Measurements from ENCODE around the gene SMIM36. TPM values are rescaled to one million over a fixed set of nuclear protein-coding genes. Genes with fewer than 3 reads are reported as not detected.
"Not testable (repeated sequence)": the region's sequence is repeated elsewhere in the genome, so short reads cannot be mapped to it uniquely, and the experiment has no call there.

Gene SMIM36
- total and polyA plus RNA-seq, 3 experiments from 2014 or later = not detected

- no peaks in the 10 kb centered on the region for H3K9me3 ChIP-seq (ENCODE audit: low read length)
- CTCF ChIA-PET = no interaction called here
- Mint-ChIP-seq H3K27me3 (peaks cover 0 to 21% of the 10 kb centered on the region in 2 donors), H3K27ac (no peak overlapping the region), H3K4me3 (no peak overlapping the region), H3K36me3 (no peaks in the 10 kb centered on the region), H3K9me3 (peaks cover 0 to 2% (median 0%) of the 10 kb centered on the region in 5 donors), H3K4me1 (no peaks in the 10 kb centered on the region)
- POLR2A ChIA-PET = no interaction called here
- H3K4me1 ChIP-seq (ENCODE audit: insufficient read depth, low read length) = no peaks in the 10 kb centered on the region
- no peak overlapping the region for H3K27ac ChIP-seq (ENCODE audit: low read depth, low read length)
- no peaks in the 10 kb centered on the region for H3K27me3 ChIP-seq (ENCODE audit: insufficient read depth, low read length, poor library complexity, severe bottlenecking)
- H3K4me3 ChIP-seq (ENCODE audit: low read length) = no peak overlapping the region
- no peak for DNase-seq
- no peaks in the 10 kb centered on the region for H3K36me3 ChIP-seq (ENCODE audit: insufficient read depth, low read length)
Measured at GRCh38 chr17:55448681-55449080, 62.6 kb downstream of the SMIM36 start.

- DNase-seq = no peak
- Mint-ChIP-seq H3K4me3 (no peak overlapping the region), H3K9me3 (peaks cover 0 to 2% (median 0%) of the 10 kb centered on the region in 5 donors), H3K4me1 (no peaks in the 10 kb centered on the region), H3K27ac (no peak overlapping the region), H3K36me3 (no peaks in the 10 kb centered on the region), H3K27me3 (peaks cover 0 to 10% of the 10 kb centered on the region in 2 donors)
- Histone ChIP-seq H3K27ac (ENCODE audit: low read depth, low read length) (no peak overlapping the region), H3K36me3 (ENCODE audit: insufficient read depth, low read length) (no peaks in the 10 kb centered on the region), H3K4me3 (ENCODE audit: low read length) (no peak overlapping the region), H3K9me3 (ENCODE audit: low read length) (no peaks in the 10 kb centered on the region), H3K27me3 (ENCODE audit: insufficient read depth, low read length, poor library complexity, severe bottlenecking) (no peaks in the 10 kb centered on the region), H3K4me1 (ENCODE audit: insufficient read depth, low read length) (no peaks in the 10 kb centered on the region)
- ChIA-PET POLR2A (no interaction called here), CTCF (no interaction called here)
Measured at GRCh38 chr17:55446581-55447205, 64.6 kb downstream of the SMIM36 start.

GRCh38 chr17:55446004-55446403 is 65.2 kb downstream of the SMIM36 start:
- POLR2A ChIA-PET, H3K9me3 Mint-ChIP-seq, CTCF ChIA-PET: not testable (repeated sequence)

GRCh38 chr17:55444471-55445441 is 66.5 kb downstream of the SMIM36 start:
- Mint-ChIP-seq H3K36me3 (no peaks in the 10 kb centered on the region), H3K4me3 (no peak overlapping the region), H3K4me1 (no peaks in the 10 kb centered on the region), H3K9me3 (peaks cover 0 to 2% (median 0%) of the 10 kb centered on the region in 5 donors), H3K27ac (no peak overlapping the region), H3K27me3 (peaks cover 2 to 4% of the 10 kb centered on the region in 2 donors)
- Histone ChIP-seq H3K9me3 (ENCODE audit: low read length) (no peaks in the 10 kb centered on the region), H3K4me1 (ENCODE audit: insufficient read depth, low read length) (no peaks in the 10 kb centered on the region), H3K36me3 (ENCODE audit: insufficient read depth, low read length) (no peaks in the 10 kb centered on the region), H3K4me3 (ENCODE audit: low read length) (no peak overlapping the region), H3K27ac (ENCODE audit: low read depth, low read length) (no peak overlapping the region), H3K27me3 (ENCODE audit: insufficient read depth, low read length, poor library complexity, severe bottlenecking) (no peaks in the 10 kb centered on the region)
- DNase-seq = no peak
- ChIA-PET POLR2A (no interaction called here), CTCF (no interaction called here)

More at GRCh38 chr17:55446004-55446403, 65.2 kb downstream of the SMIM36 start:
- H3K36me3 Mint-ChIP-seq; H3K4me1 ChIP-seq (ENCODE audit: insufficient read depth, low read length); H3K27me3 ChIP-seq (ENCODE audit: insufficient read depth, low read length, poor library complexity, severe bottlenecking); DNase-seq; H3K27me3 Mint-ChIP-seq; H3K27ac ChIP-seq (ENCODE audit: low read depth, low read length); H3K4me1 Mint-ChIP-seq; H3K4me3 ChIP-seq (ENCODE audit: low read length); H3K36me3 ChIP-seq (ENCODE audit: insufficient read depth, low read length); H3K9me3 ChIP-seq (ENCODE audit: low read length); H3K27ac Mint-ChIP-seq: not testable (repeated sequence)
- H3K4me3 Mint-ChIP-seq = peak overlapping the region in 1 of 7 donors; percentile 10

GRCh38 chr17:55443904-55444303 is 67.3 kb downstream of the SMIM36 start:
- Histone ChIP-seq H3K36me3 (ENCODE audit: insufficient read depth, low read length) (no peaks in the 10 kb centered on the region), H3K4me3 (ENCODE audit: low read length) (no peak overlapping the region), H3K4me1 (ENCODE audit: insufficient read depth, low read length) (no peaks in the 10 kb centered on the region), H3K27ac (ENCODE audit: low read depth, low read length) (no peak overlapping the region), H3K9me3 (ENCODE audit: low read length) (no peaks in the 10 kb centered on the region), H3K27me3 (ENCODE audit: insufficient read depth, low read length, poor library complexity, severe bottlenecking) (no peaks in the 10 kb centered on the region)
- Mint-ChIP-seq H3K4me1 (no peaks in the 10 kb centered on the region), H3K27ac (no peak overlapping the region), H3K36me3 (no peaks in the 10 kb centered on the region), H3K9me3 (peaks cover 0 to 2% (median 0%) of the 10 kb centered on the region in 5 donors), H3K4me3 (no peak overlapping the region), H3K27me3 (peaks cover 2 to 6% of the 10 kb centered on the region in 2 donors)
- CTCF ChIA-PET = no interaction called here
- POLR2A ChIA-PET = no interaction called here
- no peak for DNase-seq

- CTCF ChIA-PET = no interaction called here
- H3K4me1 Mint-ChIP-seq = no peaks in the 10 kb centered on the region
- H3K9me3 ChIP-seq (ENCODE audit: low read length) = no peaks in the 10 kb centered on the region
- no peak overlapping the region for H3K27ac Mint-ChIP-seq
- H3K4me3 ChIP-seq (ENCODE audit: low read length) = no peak overlapping the region
- peaks cover 4 to 7% of the 10 kb centered on the region in 2 donors for H3K27me3 Mint-ChIP-seq
- POLR2A ChIA-PET = no interaction called here
- no peak for DNase-seq
- no peak overlapping the region for H3K4me3 Mint-ChIP-seq
- H3K27ac ChIP-seq (ENCODE audit: low read depth, low read length) = no peak overlapping the region
- H3K36me3 ChIP-seq (ENCODE audit: insufficient read depth, low read length) = no peaks in the 10 kb centered on the region
- H3K9me3 Mint-ChIP-seq = peaks cover 0 to 3% (median 0%) of the 10 kb centered on the region in 5 donors
- H3K27me3 ChIP-seq (ENCODE audit: insufficient read depth, low read length, poor library complexity, severe bottlenecking) = no peaks in the 10 kb centered on the region
- H3K36me3 Mint-ChIP-seq = no peaks in the 10 kb centered on the region
- no peaks in the 10 kb centered on the region for H3K4me1 ChIP-seq (ENCODE audit: insufficient read depth, low read length)
Measured at GRCh38 chr17:55442953-55443683, 68.1 kb downstream of the SMIM36 start.

GRCh38 chr17:55442462-55442861 is 68.8 kb downstream of the SMIM36 start:
- Histone ChIP-seq H3K9me3 (ENCODE audit: low read length) (no peaks in the 10 kb centered on the region), H3K4me3 (ENCODE audit: low read length) (no peak overlapping the region), H3K27ac (ENCODE audit: low read depth, low read length) (no peak overlapping the region), H3K4me1 (ENCODE audit: insufficient read depth, low read length) (no peaks in the 10 kb centered on the region), H3K36me3 (ENCODE audit: insufficient read depth, low read length) (no peaks in the 10 kb centered on the region), H3K27me3 (ENCODE audit: insufficient read depth, low read length, poor library complexity, severe bottlenecking) (no peaks in the 10 kb centered on the region)
- Mint-ChIP-seq H3K27me3 (peaks cover 3 to 4% of the 10 kb centered on the region in 2 donors), H3K4me3 (no peak overlapping the region), H3K4me1 (no peaks in the 10 kb centered on the region), H3K9me3 (peaks cover 0 to 1% (median 0%) of the 10 kb centered on the region in 5 donors), H3K27ac (no peak overlapping the region), H3K36me3 (no peaks in the 10 kb centered on the region)
- no peak for DNase-seq
- ChIA-PET CTCF (interaction anchor here (1.2 kb wide), 1 partner anchor 9 kb away, joined by 4 read pairs; no protein-coding TSS in a partner anchor), POLR2A (no interaction called here)

GRCh38 chr17:55441544-55441943 is 69.7 kb downstream of the SMIM36 start:
- Mint-ChIP-seq H3K27me3 (peaks cover 4 to 6% of the 10 kb centered on the region in 2 donors), H3K9me3 (peaks cover 0 to 1% (median 0%) of the 10 kb centered on the region in 5 donors), H3K4me1 (no peaks in the 10 kb centered on the region), H3K36me3 (no peaks in the 10 kb centered on the region), H3K27ac (no peak overlapping the region), H3K4me3 (no peak overlapping the region)
- CTCF ChIA-PET = interaction anchor here (1.2 kb wide), 1 partner anchor 10 kb away, joined by 4 read pairs; no protein-coding TSS in a partner anchor
- Histone ChIP-seq H3K27me3 (ENCODE audit: insufficient read depth, low read length, poor library complexity, severe bottlenecking) (no peaks in the 10 kb centered on the region), H3K4me3 (ENCODE audit: low read length) (no peak overlapping the region), H3K4me1 (ENCODE audit: insufficient read depth, low read length) (no peaks in the 10 kb centered on the region), H3K27ac (ENCODE audit: low read depth, low read length) (no peak overlapping the region), H3K9me3 (ENCODE audit: low read length) (no peaks in the 10 kb centered on the region), H3K36me3 (ENCODE audit: insufficient read depth, low read length) (no peaks in the 10 kb centered on the region)
- DNase-seq = no peak
- POLR2A ChIA-PET = no interaction called here

Data from CD8-positive, alpha-beta memory T cell (primary cell).